GM20000 (cell line): ENCODE data around the gene SLC2A14.
"Not testable (repeated sequence)": the region's sequence is repeated elsewhere in the genome, so short reads cannot be mapped to it uniquely, and the experiment has no call there.

Source experiments
- DNase-seq: peaks from one replicate; pipeline ENCODE4 v3.0.0; 2012; ENCODE audit warnings: low spot score
- CTCF ChIP-seq: IDR thresholded peaks from 2 replicates; pipeline ENCODE4 v1.5.1; 2012; ENCODE audit warnings: mild to moderate bottlenecking, control low read depth; ENCODE audit errors: extremely low read depth, missing control alignments

SLC2A14 gene

GRCh38 chr12:7877420-7877819 is 4.7 kb upstream of the SLC2A14 start:
- no peak for TF ChIP-seq CTCF

GRCh38 chr12:7870335-7870734 is 2.4 kb downstream of the SLC2A14 start:
- TF ChIP-seq CTCF = no peak
- DNase-seq = no peak

More at GRCh38 chr12:7877420-7877819, 4.7 kb upstream of the SLC2A14 start:
- DNase-seq = no peak

GRCh38 chr12:7869137-7869536 is 3.6 kb downstream of the SLC2A14 start:
- DNase-seq = no peak
- no peak for TF ChIP-seq CTCF

- no peak for TF ChIP-seq CTCF
These were observed 4.3 kb downstream of the SLC2A14 start for GRCh38 chr12:7868391-7868790.

GRCh38 chr12:7864601-7865150 is 8.0 kb downstream of the SLC2A14 start:
- DNase-seq = no peak
- TF ChIP-seq CTCF = no peak

More at GRCh38 chr12:7868391-7868790, 4.3 kb downstream of the SLC2A14 start:
- no peak for DNase-seq

- DNase-seq = not testable (repeated sequence)
These were observed 9.8 kb downstream of the SLC2A14 start for GRCh38 chr12:7862814-7863348.

- not testable (repeated sequence) for DNase-seq
These were observed 10.4 kb downstream of the SLC2A14 start for GRCh38 chr12:7862301-7862700.

- DNase-seq = no peak
These were observed 13.2 kb downstream of the SLC2A14 start for GRCh38 chr12:7859552-7859951.

More at GRCh38 chr12:7859552-7859951, 13.2 kb downstream of the SLC2A14 start:
- no peak for TF ChIP-seq CTCF
